Mesendoderm (in vitro differentiated cells): ENCODE measurements around the gene SCLY.

ENCODE experiments used
- DNase-seq: peaks from one replicate; pipeline ENCODE4 v3.0.0; 2013
- H2AK5ac ChIP-seq: 2 replicates; pipeline ENCODE4 v1.6.1; 2013; ENCODE audit warnings: low read length, inconsistent platforms
- H2BK120ac ChIP-seq: 2 replicates; pipeline ENCODE4 v1.6.1; 2013; ENCODE audit warnings: low read depth, mild to moderate bottlenecking, low read length, moderate library complexity, mixed read lengths
- H2BK15ac ChIP-seq: replicated peaks from 2 replicates; pipeline ENCODE4 v1.6.1; 2013; ENCODE audit warnings: low read depth, mild to moderate bottlenecking, moderate library complexity
- H2BK5ac ChIP-seq: 2 replicates; pipeline ENCODE4 v1.6.1; 2013; ENCODE audit warnings: low read length, inconsistent platforms
- H3K18ac ChIP-seq: 2 replicates; pipeline ENCODE4 v1.6.1; 2013; ENCODE audit warnings: mild to moderate bottlenecking, low read length, mixed read lengths
- H3K23ac ChIP-seq: one replicate; pipeline ENCODE4 v1.6.1; 2013; ENCODE audit warnings: low read length
- H3K27ac ChIP-seq: 2 replicates; pipeline ENCODE4 v1.5.1; 2013; ENCODE audit warnings: low read depth, mild to moderate bottlenecking, inconsistent platforms, low read length, moderate library complexity
- H3K27me3 ChIP-seq: 2 replicates; pipeline ENCODE4 v1.6.1; 2013; ENCODE audit warnings: low read length, control low read depth, mild to moderate bottlenecking, inconsistent platforms; ENCODE audit not compliant: insufficient read depth, poor library complexity
- H3K36me3 ChIP-seq: 2 replicates; pipeline ENCODE4 v1.6.1; 2013; ENCODE audit warnings: low read length, inconsistent platforms; ENCODE audit not compliant: control insufficient read depth, insufficient read depth
- H3K4ac ChIP-seq: one replicate; pipeline ENCODE4 v1.6.1; 2013; ENCODE audit warnings: low read depth, mild to moderate bottlenecking, low read length, moderate library complexity
- H3K4me1 ChIP-seq: 2 replicates; pipeline ENCODE4 v1.6.1; 2013; ENCODE audit warnings: low read depth, low read length, inconsistent platforms; ENCODE audit not compliant: control insufficient read depth
- H3K4me2 ChIP-seq: 2 replicates; pipeline ENCODE4 v1.6.1; 2013; ENCODE audit warnings: low read length
- H3K4me3 ChIP-seq: 2 replicates; pipeline ENCODE4 v1.5.1; 2013; ENCODE audit warnings: mild to moderate bottlenecking, low read length
- H3K56ac ChIP-seq: one replicate; pipeline ENCODE4 v1.6.1; 2013; ENCODE audit warnings: low read length
- H3K79me1 ChIP-seq: 2 replicates; pipeline ENCODE4 v1.6.1; 2013; ENCODE audit warnings: low read length, inconsistent platforms
- H3K79me2 ChIP-seq: 2 replicates; pipeline ENCODE4 v1.6.1; 2013; ENCODE audit warnings: mild to moderate bottlenecking, low read length; ENCODE audit not compliant: control insufficient read depth, insufficient read depth
- H3K9ac ChIP-seq: 2 replicates; pipeline ENCODE4 v1.6.1; 2013; ENCODE audit warnings: low read length, inconsistent platforms
- H4K5ac ChIP-seq: one replicate; pipeline ENCODE4 v1.6.1; 2013; ENCODE audit warnings: low read length
- H4K8ac ChIP-seq: one replicate; pipeline ENCODE4 v1.6.1; 2013; ENCODE audit warnings: low read depth, mild to moderate bottlenecking, control low read depth, low read length, moderate library complexity
- WGBS: extraction: QIAGEN DNeasy Blood & Tissue Kit; methylation state at CpG from one replicate; pipeline ENCODE4 v1.1.7; 2013; ENCODE audit warnings: low lambda C conversion rate, missing lambda C conversion rate; ENCODE audit not compliant: insufficient coverage; ENCODE audit errors: extremely low coverage; 5-methylcytosine and 5-hydroxymethylcytosine counted together

Gene SCLY

GRCh38 chr2:238132463-238133450 is 72.0 kb downstream of the SCLY start:
- no peak overlapping the region for H3K27ac ChIP-seq
- no peak overlapping the region for H4K5ac ChIP-seq
- no peak overlapping the region for H3K4me2 ChIP-seq
- H2AK5ac ChIP-seq: no peak overlapping the region
- no peak overlapping the region for H2BK15ac ChIP-seq
- H2BK120ac ChIP-seq: no peak overlapping the region
- H3K23ac ChIP-seq: no peak overlapping the region
- H3K4me3 ChIP-seq: no peak overlapping the region
- DNase-seq: no peak
- no peaks in the 10 kb centered on the region for H3K27me3 ChIP-seq
- no peaks in the 10 kb centered on the region for H3K79me2 ChIP-seq
- H4K8ac ChIP-seq: no peak overlapping the region
- H3K36me3 ChIP-seq: no peaks in the 10 kb centered on the region
- no peaks in the 10 kb centered on the region for H3K79me1 ChIP-seq
- no peak overlapping the region for H2BK5ac ChIP-seq
- H3K4me1 ChIP-seq: peaks cover 1% of the 10 kb centered on the region
- WGBS: no CpG with 5 or more reads among the region's 23 CpGs
- no peak overlapping the region for H3K56ac ChIP-seq
- H3K4ac ChIP-seq: no peak overlapping the region
- no peak overlapping the region for H3K9ac ChIP-seq
- H3K18ac ChIP-seq: no peak overlapping the region

GRCh38 chr2:238133499-238134392 is 72.9 kb downstream of the SCLY start:
- Histone ChIP-seq H3K79me1 (no peaks in the 10 kb centered on the region), H3K56ac (no peak overlapping the region), H3K4me1 (no peaks in the 10 kb centered on the region), H3K9ac (no peak overlapping the region), H3K23ac (no peak overlapping the region), H3K27me3 (no peaks in the 10 kb centered on the region), H4K8ac (no peak overlapping the region), H2AK5ac (no peak overlapping the region), H3K4me3 (no peak overlapping the region), H3K4me2 (no peak overlapping the region), H4K5ac (no peak overlapping the region), H2BK15ac (no peak overlapping the region), H2BK120ac (no peak overlapping the region), H2BK5ac (no peak overlapping the region), H3K4ac (no peak overlapping the region), H3K18ac (no peak overlapping the region), H3K79me2 (no peaks in the 10 kb centered on the region), H3K36me3 (no peaks in the 10 kb centered on the region), H3K27ac (no peak overlapping the region)
- no peak for DNase-seq
- WGBS: no CpG with 5 or more reads among the region's 14 CpGs

- no peak overlapping the region for H3K9ac ChIP-seq
- no peak overlapping the region for H2BK5ac ChIP-seq
- no peak overlapping the region for H3K18ac ChIP-seq
- no peaks in the 10 kb centered on the region for H3K4me1 ChIP-seq
- H3K4me2 ChIP-seq: no peak overlapping the region
- H2BK120ac ChIP-seq: no peak overlapping the region
- H2AK5ac ChIP-seq: no peak overlapping the region
- no CpG with 5 or more reads among the region's 11 CpGs for WGBS
- H3K79me2 ChIP-seq: no peaks in the 10 kb centered on the region
- H3K4me3 ChIP-seq: no peak overlapping the region
- H3K4ac ChIP-seq: no peak overlapping the region
- no peak overlapping the region for H4K8ac ChIP-seq
- H4K5ac ChIP-seq: no peak overlapping the region
- no peak overlapping the region for H3K23ac ChIP-seq
- H3K79me1 ChIP-seq: no peaks in the 10 kb centered on the region
- no peaks in the 10 kb centered on the region for H3K36me3 ChIP-seq
- no peak overlapping the region for H2BK15ac ChIP-seq
- no peaks in the 10 kb centered on the region for H3K27me3 ChIP-seq
- no peak for DNase-seq
- no peak overlapping the region for H3K56ac ChIP-seq
- H3K27ac ChIP-seq: no peak overlapping the region
Measured at GRCh38 chr2:238134393-238134785, 73.6 kb downstream of the SCLY start.

GRCh38 chr2:238135601-238136150 is 74.9 kb downstream of the SCLY start:
- H3K79me2 ChIP-seq: no peaks in the 10 kb centered on the region
- no peak overlapping the region for H2BK120ac ChIP-seq
- H3K56ac ChIP-seq: no peak overlapping the region
- no peak overlapping the region for H3K4me3 ChIP-seq
- no peak overlapping the region for H2BK15ac ChIP-seq
- H3K18ac ChIP-seq: no peak overlapping the region
- H3K4me2 ChIP-seq: no peak overlapping the region
- no peaks in the 10 kb centered on the region for H3K36me3 ChIP-seq
- no peak overlapping the region for H3K27ac ChIP-seq
- no peak overlapping the region for H2AK5ac ChIP-seq
- no peak for DNase-seq
- no peak overlapping the region for H4K5ac ChIP-seq
- H4K8ac ChIP-seq: no peak overlapping the region
- H3K9ac ChIP-seq: no peak overlapping the region
- no peaks in the 10 kb centered on the region for H3K4me1 ChIP-seq
- no CpG with 5 or more reads among the region's 15 CpGs for WGBS
- no peak overlapping the region for H3K4ac ChIP-seq
- H3K23ac ChIP-seq: no peak overlapping the region
- no peaks in the 10 kb centered on the region for H3K79me1 ChIP-seq
- H3K27me3 ChIP-seq: no peaks in the 10 kb centered on the region
- H2BK5ac ChIP-seq: no peak overlapping the region

- H3K27ac ChIP-seq: no peak overlapping the region
- DNase-seq: no peak
- no peaks in the 10 kb centered on the region for H3K27me3 ChIP-seq
Measured at GRCh38 chr2:238136820-238137537, 76.2 kb downstream of the SCLY start.

More at GRCh38 chr2:238136820-238137537, 76.2 kb downstream of the SCLY start:
- no peak overlapping the region for H4K5ac ChIP-seq
- H2BK120ac ChIP-seq: no peak overlapping the region
- H3K79me2 ChIP-seq: no peaks in the 10 kb centered on the region
- H2AK5ac ChIP-seq: no peak overlapping the region
- no peak overlapping the region for H3K4ac ChIP-seq
- no peak overlapping the region for H3K4me3 ChIP-seq
- no peaks in the 10 kb centered on the region for H3K4me1 ChIP-seq
- no peak overlapping the region for H3K23ac ChIP-seq
- H2BK5ac ChIP-seq: no peak overlapping the region
- no peak overlapping the region for H3K18ac ChIP-seq
- no peak overlapping the region for H3K9ac ChIP-seq
- no peaks in the 10 kb centered on the region for H3K79me1 ChIP-seq
- no CpG with 5 or more reads among the region's 14 CpGs for WGBS
- no peak overlapping the region for H2BK15ac ChIP-seq
- no peak overlapping the region for H3K56ac ChIP-seq
- H3K36me3 ChIP-seq: no peaks in the 10 kb centered on the region
- H4K8ac ChIP-seq: no peak overlapping the region
- no peak overlapping the region for H3K4me2 ChIP-seq
